GM18907 (cell line): ENCODE results near the gene ALDH18A1.
A peak's percentile ranks its signal among the peaks of the same experiment; 100 is the strongest.

Source experiments
- ATAC-seq: cut with Tn5 transposase; IDR thresholded peaks from one replicate; pipeline ENCODE4 v1.9.1; 2021; ENCODE audit warnings: mild to moderate bottlenecking, moderate library complexity; ENCODE audit not compliant: unreplicated experiment

The ALDH18A1 gene

DNA sequence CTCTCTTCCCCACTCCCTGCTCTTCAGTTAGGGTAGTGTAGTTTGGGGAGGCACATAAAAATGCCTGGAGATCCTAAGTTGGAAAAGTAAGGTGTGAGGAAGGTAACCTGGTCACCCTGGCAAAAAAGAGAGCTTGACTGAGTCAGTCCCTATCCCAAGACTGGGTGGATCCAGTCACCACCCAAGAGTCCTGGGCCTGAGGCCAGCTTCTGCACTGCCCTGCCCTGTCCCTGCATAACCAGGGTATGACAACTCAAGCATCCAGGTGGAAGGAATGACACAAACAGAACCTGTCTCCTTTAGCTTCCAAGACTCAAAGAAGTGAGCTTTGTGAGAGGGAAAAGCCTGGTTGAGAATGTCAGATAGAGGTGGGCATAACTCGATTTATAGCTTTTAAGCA is 68.5 kb downstream of the ALDH18A1 start:
- ATAC-seq = no peak

DNA sequence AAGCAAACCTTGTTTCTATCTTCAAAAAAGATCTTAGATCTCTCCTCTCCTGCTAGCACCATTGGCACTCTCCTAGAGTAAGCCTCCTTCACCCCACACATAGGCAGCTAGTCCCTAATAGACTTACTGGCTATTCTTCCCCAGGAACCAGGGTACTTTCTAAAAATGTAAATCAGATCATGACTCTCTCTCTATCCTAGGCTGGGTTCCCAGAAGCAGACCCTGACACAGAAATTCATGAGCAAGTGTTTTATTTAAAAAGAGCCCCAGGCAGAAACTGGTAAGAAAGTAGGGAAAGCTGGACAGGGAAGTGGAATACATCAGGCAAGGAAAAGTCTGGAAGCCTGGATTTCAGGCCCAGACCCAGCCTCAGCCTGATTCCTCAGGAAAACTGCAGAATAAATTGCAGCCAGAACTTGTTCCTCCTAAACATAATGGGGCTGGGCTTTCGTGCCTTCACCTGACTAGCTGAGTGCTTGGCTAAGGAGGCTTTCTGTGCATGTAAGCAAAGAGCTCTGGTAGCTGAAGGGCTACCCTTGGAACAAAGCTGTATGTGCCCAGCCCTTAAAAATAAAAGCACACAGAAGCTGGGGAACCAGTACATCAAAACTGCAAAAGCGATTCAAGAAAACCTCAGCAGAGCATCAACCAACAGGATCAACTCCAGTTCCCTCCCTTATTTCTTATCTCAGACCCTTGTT is 76.5 kb downstream of the ALDH18A1 start:
- ATAC-seq = no peak

DNA sequence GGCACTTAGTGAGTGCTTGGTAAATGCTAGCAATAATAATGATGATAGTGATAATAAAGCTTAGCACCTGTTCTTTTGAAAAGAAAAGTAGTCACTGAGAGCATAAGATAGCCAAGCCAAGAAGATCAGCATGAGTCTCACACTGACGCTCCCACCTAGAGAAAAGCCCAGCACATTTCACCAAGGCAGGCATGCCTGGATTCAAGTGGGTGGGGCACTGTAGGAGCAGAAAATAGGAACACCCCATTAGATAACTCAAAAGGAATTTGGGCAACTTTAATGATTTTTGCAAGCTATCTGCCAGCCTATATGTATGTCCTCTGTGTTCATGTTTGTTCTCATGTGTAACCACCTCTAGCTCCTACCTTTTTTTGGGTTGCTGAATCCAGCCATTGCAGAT is 77.2 kb downstream of the ALDH18A1 start:
- ATAC-seq = no peak

DNA sequence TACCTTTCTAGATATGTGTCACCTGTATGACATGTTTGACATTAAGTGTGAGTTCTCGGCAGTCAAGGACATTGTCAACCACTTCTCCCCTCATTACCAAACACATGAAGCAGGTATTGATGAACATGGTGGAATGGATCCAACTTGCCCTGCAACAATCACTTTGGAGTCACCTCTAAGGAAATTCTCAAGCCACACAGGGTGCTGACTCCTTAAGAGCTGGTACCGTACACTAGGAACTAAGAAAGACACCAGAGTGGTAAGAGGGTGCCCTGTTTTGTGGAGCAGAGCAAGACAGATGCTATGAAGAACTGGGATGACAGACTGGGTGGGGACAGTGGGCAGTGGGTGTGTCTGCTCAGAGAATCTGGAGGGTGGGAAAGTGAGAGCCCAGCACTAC is 77.9 kb downstream of the ALDH18A1 start:
- ATAC-seq = no peak

DNA sequence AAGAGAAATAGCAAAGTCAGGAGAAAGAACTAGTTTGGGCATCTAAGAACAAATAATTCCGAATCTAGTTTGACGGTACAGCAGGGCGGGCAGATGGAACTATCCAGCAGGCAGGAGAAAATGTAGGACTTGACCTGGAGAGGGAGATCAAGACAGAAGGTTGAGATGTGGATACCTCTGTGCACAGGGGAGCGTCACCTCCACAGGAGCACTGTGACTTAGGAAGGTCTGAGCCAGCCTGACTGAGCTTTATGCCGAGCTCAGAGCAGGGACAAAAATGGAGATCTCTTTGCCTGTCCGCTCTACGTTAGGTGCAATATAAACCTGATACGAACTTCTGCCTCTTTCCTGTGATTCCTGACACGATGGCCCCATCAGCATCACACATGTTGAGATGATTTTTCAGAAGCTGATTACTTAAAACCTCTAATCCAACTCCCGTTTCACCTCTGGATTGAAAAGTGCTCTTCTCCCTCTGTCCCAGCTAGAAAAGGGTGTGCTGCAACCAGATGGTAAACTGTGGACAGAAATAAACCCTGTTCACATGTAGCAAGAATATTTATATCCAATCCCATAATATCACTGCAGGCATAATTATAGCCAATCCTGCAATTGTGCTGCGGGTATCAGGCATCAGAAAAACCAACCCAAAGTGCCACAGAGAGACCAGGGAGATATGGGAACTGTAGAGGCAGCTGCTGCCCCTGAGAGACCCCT is 81.7 kb downstream of the ALDH18A1 start:
- ATAC-seq = no peak

DNA sequence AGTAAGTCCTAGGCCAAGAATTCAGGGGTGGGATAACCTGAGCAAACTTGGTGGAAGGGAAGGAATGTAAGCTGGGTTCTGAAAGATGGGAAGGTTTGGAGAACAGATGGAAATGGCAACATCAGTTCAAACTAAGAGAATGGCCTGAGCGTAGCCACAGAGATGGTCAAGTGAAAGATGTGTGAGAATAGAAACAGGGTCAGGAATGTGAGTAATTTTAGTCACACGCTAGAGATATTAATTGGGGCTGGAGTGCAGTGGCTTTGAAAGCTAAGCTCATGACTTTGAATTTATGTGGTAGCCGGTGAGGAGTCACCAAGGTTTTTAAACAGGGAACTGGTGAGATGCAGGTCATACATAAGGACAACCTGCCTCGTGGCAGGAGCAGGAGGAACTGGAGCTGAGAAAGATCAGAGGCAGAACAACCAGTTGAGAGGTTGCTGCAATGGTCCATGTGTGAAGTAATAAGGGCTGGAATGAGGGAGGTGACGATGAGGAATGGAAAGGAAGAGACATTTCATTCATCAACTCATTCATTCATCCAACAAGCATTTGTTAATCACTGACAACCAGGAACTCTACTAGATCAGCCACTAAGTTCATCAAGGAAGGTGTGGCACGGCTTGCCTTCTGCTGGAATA is 82.4 kb downstream of the ALDH18A1 start:
- ATAC-seq = no peak

DNA sequence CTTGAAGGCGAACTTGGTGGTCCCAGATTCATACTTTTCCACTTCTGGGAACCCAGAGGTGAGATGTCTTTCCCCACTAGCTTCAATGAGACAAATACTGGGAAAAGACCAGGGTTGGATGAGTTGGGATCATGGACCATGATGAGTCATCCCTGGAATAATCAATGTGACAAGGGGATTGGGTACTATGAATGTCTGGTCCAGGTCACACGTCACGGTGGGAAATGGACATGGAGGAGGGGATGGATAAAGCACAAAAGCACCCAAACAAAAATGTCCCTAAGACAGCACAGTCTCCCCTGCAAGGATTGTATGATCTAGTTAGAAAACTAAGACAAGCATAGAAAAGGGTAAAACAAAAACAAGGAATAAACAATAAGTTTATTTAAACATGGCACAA is 83.0 kb downstream of the ALDH18A1 start:
- ATAC-seq = no peak

DNA sequence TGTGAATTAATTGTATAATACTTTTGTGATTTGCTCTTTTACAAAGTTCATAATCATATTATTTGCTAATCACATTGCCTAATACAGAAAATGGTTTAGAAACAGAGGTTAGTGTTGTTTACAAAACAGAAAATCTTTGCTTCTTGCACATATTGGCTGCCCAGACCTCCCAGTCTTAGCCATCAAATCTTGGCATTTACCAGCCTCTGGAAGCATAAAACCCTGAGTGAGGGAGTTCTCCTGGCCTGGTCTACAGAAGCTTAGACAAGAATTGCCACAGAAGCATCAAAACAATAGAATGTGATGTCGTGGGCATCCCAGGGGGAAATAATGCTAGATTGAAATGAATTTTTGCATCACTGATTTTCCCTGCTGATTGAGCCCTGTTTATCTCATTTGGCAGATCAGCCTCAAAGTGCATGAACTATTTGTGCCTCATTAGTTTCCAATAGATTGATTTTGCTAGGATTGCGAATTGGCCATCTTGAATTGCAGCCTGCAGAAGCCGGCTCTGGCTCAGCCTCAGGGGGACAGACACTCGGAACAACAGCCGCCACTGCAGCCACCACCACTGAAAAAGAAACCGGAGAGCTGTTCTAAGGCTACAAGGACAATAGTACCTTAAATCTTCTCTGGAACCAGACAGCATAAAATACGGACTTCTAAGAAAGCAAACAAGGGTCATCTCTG is 84.2 kb downstream of the ALDH18A1 start:
- no peak for ATAC-seq

DNA sequence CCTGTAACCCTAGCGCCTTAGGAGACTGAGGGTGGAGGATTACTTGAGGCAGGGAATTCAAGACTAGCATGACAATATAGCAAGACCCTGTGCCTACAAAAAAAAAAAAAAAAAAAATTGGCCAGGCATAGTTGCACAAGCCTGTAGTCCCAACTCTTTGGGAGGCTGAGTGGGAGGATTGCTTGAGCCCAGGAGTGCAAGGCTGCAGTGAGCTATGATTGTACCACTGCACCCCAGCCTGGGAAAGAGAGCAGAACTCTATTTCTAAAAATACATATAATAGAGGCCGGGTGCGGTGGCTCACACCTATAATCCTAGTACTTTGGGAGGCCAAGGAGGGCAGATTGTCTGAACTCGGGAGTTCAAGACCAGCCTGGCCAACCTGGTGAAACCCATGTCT is 85.1 kb downstream of the ALDH18A1 start:
- ATAC-seq = no peak

DNA sequence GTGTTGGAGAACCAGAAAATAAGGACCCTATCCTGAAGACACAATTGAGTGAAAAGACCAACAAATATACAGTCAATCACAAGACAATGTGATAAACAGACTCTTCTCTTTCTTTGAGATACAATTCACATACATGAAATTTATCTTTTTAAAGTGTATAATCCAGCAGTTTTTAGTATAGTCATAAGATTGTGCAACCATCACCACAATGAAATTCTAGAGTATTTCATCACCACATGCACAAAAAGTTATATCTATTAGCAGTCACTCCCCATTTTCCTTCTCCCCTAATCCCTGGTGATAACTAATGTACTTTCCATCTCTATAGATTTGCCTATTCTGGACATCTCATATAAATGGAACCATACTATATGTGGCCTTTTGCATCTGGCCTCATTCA is 87.1 kb downstream of the ALDH18A1 start:
- no peak for ATAC-seq

DNA sequence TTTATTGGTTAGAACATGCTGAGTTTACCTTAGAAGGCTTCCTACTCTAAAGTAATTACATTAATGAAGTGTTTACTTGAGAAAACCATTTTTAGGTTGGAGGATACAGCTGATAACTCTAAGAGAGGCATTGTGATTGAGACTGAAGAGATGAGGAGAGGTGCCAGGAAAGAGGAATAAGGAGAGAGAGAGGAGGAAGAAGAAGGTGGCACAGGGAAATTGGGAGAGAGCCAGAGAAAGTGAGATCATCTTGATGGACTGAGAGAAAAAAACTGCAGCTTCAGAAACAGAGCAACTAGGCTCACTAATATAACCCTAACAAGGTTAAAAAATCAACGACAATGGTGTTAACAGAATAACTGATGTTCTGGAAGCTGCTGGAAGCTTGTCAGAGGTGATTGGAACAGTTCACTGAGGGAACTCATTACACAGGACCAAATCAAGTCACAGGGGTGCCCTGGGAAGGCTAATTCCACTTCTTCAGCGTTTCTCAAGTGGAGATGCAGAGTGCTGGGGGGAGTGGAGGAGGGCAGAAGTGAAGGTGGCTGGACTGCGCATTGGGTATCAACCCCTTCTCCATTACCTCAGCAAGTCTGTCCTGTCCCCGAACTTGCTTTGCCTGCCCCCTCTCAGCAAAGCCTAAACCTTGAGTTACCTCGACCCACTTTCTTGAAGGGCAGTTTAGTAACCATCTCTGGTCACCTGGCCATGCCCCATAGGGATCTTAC is 88.4 kb downstream of the ALDH18A1 start:
- no peak for ATAC-seq

DNA sequence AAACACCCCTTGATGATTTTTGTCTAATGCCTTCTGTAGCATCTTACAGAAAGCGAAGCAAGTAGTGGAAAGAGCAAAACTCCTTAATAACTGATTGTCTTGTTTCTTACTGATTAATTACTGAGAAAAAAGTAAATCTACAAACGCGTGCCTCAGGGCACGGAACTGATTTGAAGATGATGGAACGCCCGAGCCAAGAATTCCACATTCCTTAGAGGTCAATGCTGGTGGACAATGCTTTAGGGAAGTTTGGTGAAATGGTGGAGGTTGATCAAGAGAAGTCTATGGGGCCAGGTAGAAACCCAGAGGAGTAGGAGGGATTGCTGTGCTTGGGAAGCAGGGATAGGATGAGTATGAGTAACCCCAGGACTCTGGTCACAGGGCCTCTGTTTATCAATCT is 90.4 kb downstream of the ALDH18A1 start:
- ATAC-seq = no peak

DNA sequence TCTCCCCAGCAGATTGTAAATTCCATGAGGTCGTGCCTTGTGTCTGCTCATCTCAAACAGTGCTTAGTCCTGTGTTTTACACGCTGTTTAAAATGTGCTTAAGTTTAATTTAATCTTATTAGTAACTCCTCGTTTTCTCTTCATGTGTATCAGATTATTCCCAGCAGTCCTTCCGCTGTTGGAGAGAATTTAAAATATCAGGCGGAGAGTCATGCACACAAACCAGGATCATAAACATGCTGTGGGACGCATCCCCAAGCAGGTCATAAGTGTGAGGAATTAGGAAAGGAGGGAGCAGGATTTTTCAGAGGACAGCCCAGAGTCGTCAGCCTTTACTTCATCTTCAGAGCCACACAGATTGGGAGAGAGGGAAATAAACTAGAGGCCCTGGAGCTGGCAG is 91.2 kb downstream of the ALDH18A1 start:
- no peak for ATAC-seq

DNA sequence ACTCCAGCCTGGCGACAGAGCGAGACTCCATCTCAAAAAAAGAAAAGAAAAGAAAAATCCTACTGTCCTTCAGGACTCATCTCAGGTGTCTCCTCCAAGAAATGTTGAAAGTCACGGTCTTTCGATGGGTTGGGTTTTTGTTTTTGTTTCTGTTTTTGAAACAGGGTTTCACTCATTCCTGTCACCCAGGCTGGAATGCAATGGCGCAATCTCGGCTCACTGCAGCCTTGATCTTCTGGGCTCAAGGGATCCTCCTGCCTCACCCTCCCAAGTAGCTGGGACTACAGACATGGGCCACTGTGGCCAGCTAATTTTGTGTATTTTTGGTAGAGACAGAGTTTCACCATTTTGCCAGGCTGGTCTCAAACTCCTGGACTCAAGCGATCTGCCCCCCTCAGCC is 92.2 kb downstream of the ALDH18A1 start:
- ATAC-seq = no peak

DNA sequence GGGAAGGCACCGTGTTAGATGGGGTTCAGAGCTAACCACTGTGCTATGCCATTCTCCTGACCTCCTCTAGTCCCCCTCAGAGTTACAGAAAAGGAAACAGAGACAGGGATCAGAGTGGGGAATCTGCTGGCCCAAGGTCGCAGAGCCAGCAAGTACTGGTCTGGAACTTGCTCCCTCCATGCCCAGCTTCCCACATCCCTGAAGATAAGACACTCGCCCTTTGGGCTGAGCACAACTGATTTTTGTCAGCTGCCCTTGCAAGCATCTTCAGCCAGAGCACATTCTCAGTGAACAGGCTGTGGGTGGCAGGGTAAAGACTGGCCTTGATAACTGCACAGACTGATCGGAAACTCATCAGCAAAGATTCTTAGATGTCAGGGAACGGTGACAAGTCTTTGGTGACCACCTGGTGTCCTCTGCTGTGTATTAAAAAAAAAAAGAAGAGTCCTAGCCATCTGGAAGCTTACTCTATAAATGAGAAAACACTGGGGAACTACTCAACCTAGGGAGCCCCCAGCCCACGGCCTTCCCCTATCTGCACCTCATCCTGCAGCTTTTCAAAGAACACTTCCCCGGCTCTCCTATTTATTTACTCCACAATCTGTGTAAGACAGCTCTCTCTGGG is 94.1 kb downstream of the ALDH18A1 start:
- no peak for ATAC-seq

DNA sequence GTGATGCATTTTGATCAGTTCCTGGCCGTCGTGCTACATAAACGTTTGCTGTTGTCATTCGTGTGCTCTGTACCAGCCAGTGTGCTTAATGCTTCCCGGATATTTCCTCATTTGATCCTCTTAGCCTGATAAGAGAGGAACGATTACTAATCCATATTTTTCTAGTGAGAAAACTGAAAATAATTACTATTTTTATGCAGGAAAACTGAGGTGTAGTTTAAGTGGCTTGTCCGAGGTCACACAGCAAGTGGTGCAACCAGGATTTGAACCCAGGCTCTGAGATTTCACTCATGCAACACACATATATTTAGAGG is 94.7 kb downstream of the ALDH18A1 start:
- ATAC-seq = no peak

DNA sequence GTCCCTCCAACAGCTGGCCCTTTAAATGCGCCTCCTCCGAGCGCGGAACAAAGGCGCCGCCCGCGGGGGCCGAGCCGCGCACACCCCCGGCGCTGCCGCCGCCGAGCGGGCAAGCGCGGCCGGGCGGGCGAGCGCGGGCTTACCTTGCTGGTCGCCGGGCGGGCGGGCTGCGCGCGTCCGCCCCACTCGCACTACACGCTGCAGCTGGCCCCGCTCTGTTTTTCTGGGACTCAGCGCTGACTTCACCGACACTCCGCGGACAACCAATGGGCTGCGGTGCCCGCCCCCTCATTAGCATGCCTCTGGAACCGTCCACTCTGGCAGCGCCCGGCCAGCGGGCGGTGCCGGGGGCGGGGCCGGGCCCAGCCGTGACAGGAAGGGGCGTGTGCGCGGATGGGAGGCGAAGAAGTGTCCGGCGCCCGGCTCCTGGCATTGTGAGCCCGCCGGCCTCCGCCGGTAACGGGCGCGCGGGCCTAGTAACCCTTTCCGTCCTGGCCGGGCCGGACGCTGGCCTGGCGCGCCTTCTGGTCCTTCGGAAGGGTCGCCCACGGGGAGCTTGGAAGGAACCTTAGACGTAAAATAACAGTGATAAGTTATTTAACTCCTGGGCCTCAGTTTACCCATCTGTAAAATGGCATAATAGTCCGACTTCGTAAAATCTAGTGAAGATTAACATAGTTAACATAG is 95.2 kb downstream of the ALDH18A1 start, which contains the start of gene SORBS1:
SORBS1 (minus strand) TSS at position 195 of the 687 bp plus-strand sequence. CDS start 120,236 bp downstream, outside the sequence.
- peak; percentile 99 for ATAC-seq

DNA sequence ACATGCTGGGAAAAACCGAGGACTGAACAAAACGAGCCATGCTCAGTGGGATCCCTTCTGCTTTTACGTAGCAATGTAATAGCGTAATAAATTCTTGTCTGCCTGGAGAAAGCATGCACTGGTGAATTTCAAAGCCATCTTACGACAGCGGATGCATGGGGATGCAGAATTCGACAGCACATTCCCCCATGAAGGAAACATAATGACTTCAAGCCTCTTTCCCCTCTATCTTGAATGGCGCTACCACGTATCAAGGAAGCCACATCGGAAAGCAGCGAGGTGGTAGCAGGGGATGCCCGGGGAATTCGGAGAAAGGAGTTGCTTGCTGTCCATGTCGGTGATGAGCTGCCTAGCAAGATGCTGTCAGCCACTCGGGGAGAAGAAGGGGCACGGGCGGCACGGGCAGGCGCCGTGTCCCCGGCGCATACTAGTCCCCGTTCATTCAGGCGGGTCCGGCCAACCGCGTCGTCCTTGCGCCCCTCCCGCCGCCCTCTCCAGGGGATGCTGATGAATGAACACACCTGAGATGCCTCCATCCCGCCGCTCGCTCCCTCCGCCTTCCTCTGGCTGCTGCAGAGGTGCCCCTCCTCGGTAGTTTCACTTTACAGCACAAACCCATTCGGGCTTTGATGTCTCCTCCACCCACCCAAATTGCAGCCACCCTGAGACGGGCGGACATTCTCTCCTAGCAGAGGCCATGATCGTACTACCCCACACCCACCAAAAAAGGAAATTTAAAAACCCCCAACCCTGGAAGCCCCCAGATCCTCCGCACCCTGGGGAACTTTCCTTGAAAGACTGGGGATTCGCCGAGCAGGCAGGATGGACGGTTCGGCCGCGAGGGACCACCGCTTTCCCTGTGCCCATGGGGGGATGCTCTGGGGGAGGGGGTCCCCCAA is 96.0 kb downstream of the ALDH18A1 start:
- ATAC-seq = peak; percentile 19

DNA sequence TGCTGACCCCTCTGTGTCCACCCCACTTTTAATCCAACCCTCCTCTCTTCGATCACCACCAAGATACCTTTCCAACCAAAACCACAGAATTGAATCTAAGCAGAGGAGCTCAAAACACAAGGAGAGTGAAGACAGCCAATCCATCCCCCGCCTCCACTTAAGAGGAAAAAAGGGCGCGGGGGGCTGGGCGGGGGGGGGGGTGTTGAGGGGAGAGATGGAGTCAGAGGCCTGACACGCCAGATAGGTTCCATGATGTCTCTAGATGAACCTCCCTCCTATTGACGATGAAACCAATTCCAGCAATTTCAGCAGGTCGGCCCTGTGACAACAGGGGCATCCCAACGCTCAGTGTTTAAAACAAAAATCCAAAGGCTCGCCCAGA is 96.6 kb downstream of the ALDH18A1 start:
- no peak for ATAC-seq
